IMR-90 (cell line): ENCODE measurements around the gene BRI3BP. TPM values are rescaled to one million over a fixed set of nuclear protein-coding genes. Genes with fewer than 3 reads are reported as not detected.
A peak's percentile ranks its signal among the peaks of the same experiment; 100 is the strongest.

Source experiments
- ATAC-seq: fragments of 200-7000 bp; cut with Tn5 transposase; 2 replicates; pipeline ENCODE4 v1.9.1; 2020; ENCODE audit warnings: low read depth, mild to moderate bottlenecking, moderate library complexity
- BruUV-seq: library from RNA; stranded (reverse); fragments of 400-500 nt; replicated peaks from 2 replicates; lab custom pipeline; 2021; lab: Mats Ljungman, UMichigan
- CTCF ChIA-PET: fragments of 300-600 bp; formaldehyde crosslinking; extraction: SDS; loops from one replicate; lab custom pipeline; 2021; ENCODE audit warnings: antibody characterized with exemption; lab: Yijun Ruan, JAX
- POLR2A ChIA-PET: fragments of 300-600 bp; sonication (Branson Sonifier 250); formaldehyde crosslinking; loops from one replicate; lab custom pipeline; 2022; ENCODE audit warnings: antibody characterized with exemption; ENCODE audit not compliant: unreplicated experiment; lab: Charles Lee
- DNase-seq: peaks from one replicate; pipeline ENCODE4 v3.0.0; 2013
- H2AFZ ChIP-seq: replicated peaks from 2 replicates; pipeline ENCODE3; 2013; ENCODE audit warnings: low read length, mild to moderate bottlenecking; ENCODE audit not compliant: poor library complexity
- H2AK5ac ChIP-seq: 2 replicates; pipeline ENCODE4 v1.6.1; 2013; ENCODE audit warnings: low read depth, low read length, inconsistent platforms
- H2AK9ac ChIP-seq: replicated peaks from 2 replicates; pipeline ENCODE3; 2013; ENCODE audit warnings: mild to moderate bottlenecking, low read depth, low read length, moderate library complexity; ENCODE audit not compliant: poor library complexity
- H2BK120ac ChIP-seq: 2 replicates; pipeline ENCODE4 v1.6.1; 2013; ENCODE audit warnings: low read depth, low read length, inconsistent platforms
- H2BK15ac ChIP-seq: 3 replicates; pipeline ENCODE4 v1.6.1; 2013; ENCODE audit warnings: low read depth, low read length, inconsistent platforms
- H2BK20ac ChIP-seq: 2 replicates; pipeline ENCODE4 v1.6.1; 2013; ENCODE audit warnings: low read depth, mild to moderate bottlenecking, inconsistent platforms, low read length, moderate library complexity
- H2BK5ac ChIP-seq: 2 replicates; pipeline ENCODE4 v1.6.1; 2013; ENCODE audit warnings: mild to moderate bottlenecking, low read depth, low read length, inconsistent platforms; ENCODE audit not compliant: poor library complexity, severe bottlenecking
- H3K14ac ChIP-seq: replicated peaks from 2 replicates; pipeline ENCODE4 v1.6.1; 2013; ENCODE audit warnings: low read depth, low read length, inconsistent platforms
- H3K18ac ChIP-seq: 2 replicates; pipeline ENCODE4 v1.6.1; 2013; ENCODE audit warnings: low read depth, low read length, control low read depth
- H3K23ac ChIP-seq: 2 replicates; pipeline ENCODE4 v1.6.1; 2013; ENCODE audit warnings: low read depth, low read length, inconsistent platforms
- H3K27ac ChIP-seq: 2 replicates; pipeline ENCODE4 v1.5.1; 2013; ENCODE audit warnings: mild to moderate bottlenecking, control low read depth, low read length; ENCODE audit not compliant: insufficient read depth
- H3K27me3 ChIP-seq: 2 replicates; pipeline ENCODE4 v1.6.1; 2013; ENCODE audit warnings: low read length; ENCODE audit not compliant: control insufficient read depth, insufficient read depth
- H3K36me3 ChIP-seq: 2 replicates; pipeline ENCODE4 v1.6.1; 2013; ENCODE audit warnings: low read length, mixed read lengths; ENCODE audit not compliant: control insufficient read depth, insufficient read depth
- H3K4ac ChIP-seq: 2 replicates; pipeline ENCODE4 v1.6.1; 2013; ENCODE audit warnings: low read depth, low read length, inconsistent platforms
- H3K4me1 ChIP-seq: 2 replicates; pipeline ENCODE4 v1.6.1; 2013; ENCODE audit warnings: low read length, mixed read lengths; ENCODE audit not compliant: control insufficient read depth, insufficient read depth
- H3K4me2 ChIP-seq: 2 replicates; pipeline ENCODE4 v1.6.1; 2013; ENCODE audit warnings: low read depth, mild to moderate bottlenecking, control low read depth, low read length, moderate library complexity
- H3K4me3 ChIP-seq: 2 replicates; pipeline ENCODE4 v1.5.1; 2013; ENCODE audit warnings: low read depth, mild to moderate bottlenecking, control low read depth, low read length, moderate library complexity; ENCODE audit not compliant: insufficient read depth
- H3K56ac ChIP-seq: 2 replicates; pipeline ENCODE4 v1.6.1; 2013; ENCODE audit warnings: low read length, inconsistent platforms; ENCODE audit not compliant: insufficient read depth; ENCODE audit errors: extremely low read depth
- H3K79me1 ChIP-seq, 2 experiments: 2 replicates each; pipeline ENCODE4 v1.6.1; 2013; ENCODE audit warnings: low read length in 2 of 2, inconsistent platforms in 1 of 2, low read depth in 1 of 2
- H3K9ac ChIP-seq: 2 replicates; pipeline ENCODE4 v1.6.1; 2013; ENCODE audit warnings: low read depth, low read length, control low read depth
- H3K9me1 ChIP-seq: 2 replicates; pipeline ENCODE4 v1.6.1; 2013; ENCODE audit warnings: low read length, inconsistent platforms; ENCODE audit not compliant: insufficient read depth
- H3K9me3 ChIP-seq: 2 replicates; pipeline ENCODE4 v1.6.1; 2013; ENCODE audit warnings: low read length; ENCODE audit not compliant: control insufficient read depth, insufficient read depth
- H4K20me1 ChIP-seq: 2 replicates; pipeline ENCODE4 v1.6.1; 2013; ENCODE audit warnings: low read length, inconsistent platforms; ENCODE audit not compliant: insufficient read depth
- H4K5ac ChIP-seq: 2 replicates; pipeline ENCODE4 v1.6.1; 2013; ENCODE audit warnings: mild to moderate bottlenecking, low read depth, low read length, control low read depth
- H4K8ac ChIP-seq, 2 experiments: 2 replicates each; pipeline ENCODE4 v1.6.1; 2013; ENCODE audit warnings: low read depth in 2 of 2, low read length in 2 of 2, control low read depth in 1 of 2, inconsistent platforms in 1 of 2
- H4K91ac ChIP-seq: 2 replicates; pipeline ENCODE4 v1.6.1; 2013; ENCODE audit warnings: low read depth, low read length, inconsistent platforms; ENCODE audit not compliant: insufficient read depth
- BHLHE40 ChIP-seq: fragments of 150-350 bp; IDR thresholded peaks from 2 replicates; pipeline ENCODE4 v1.6.1; 2016; ENCODE audit warnings: mild to moderate bottlenecking, low read depth, low read length
- CEBPB ChIP-seq: IDR thresholded peaks from 2 replicates; pipeline ENCODE4 v1.6.1; 2012; ENCODE audit warnings: low read depth, low read length, improper control_type of control experiment
- CHD1 ChIP-seq: IDR thresholded peaks from 2 replicates; pipeline ENCODE4 v1.6.1; 2012; ENCODE audit warnings: low read depth, low read length, improper control_type of control experiment
- MAFK ChIP-seq: IDR thresholded peaks from 2 replicates; pipeline ENCODE4 v1.6.1; 2012; ENCODE audit warnings: low read depth, low read length, improper control_type of control experiment
- MAZ ChIP-seq: IDR thresholded peaks from 2 replicates; pipeline ENCODE4 v1.6.1; 2012; ENCODE audit warnings: low read depth, mild to moderate bottlenecking, low read length, improper control_type of control experiment, moderate library complexity, borderline replicate concordance
- MXI1 ChIP-seq: IDR thresholded peaks from 2 replicates; pipeline ENCODE4 v1.6.1; 2012; ENCODE audit warnings: low read depth, mild to moderate bottlenecking, low read length, moderate library complexity, borderline replicate concordance
- NFE2L2 ChIP-seq: fragments of 150-350 bp; IDR thresholded peaks from 2 replicates; pipeline ENCODE4 v1.6.1; 2016; ENCODE audit warnings: low read depth, mild to moderate bottlenecking, low read length
- POLR2A ChIP-seq: IDR thresholded peaks from 2 replicates; pipeline ENCODE4 v1.6.1; 2012; ENCODE audit warnings: mild to moderate bottlenecking, low read depth, low read length
- RAD21 ChIP-seq: IDR thresholded peaks from 2 replicates; pipeline ENCODE4 v1.6.1; 2012; ENCODE audit warnings: low read length, improper control_type of control experiment
- RCOR1 ChIP-seq: IDR thresholded peaks from 2 replicates; pipeline ENCODE4 v1.6.1; 2012; ENCODE audit warnings: mild to moderate bottlenecking, low read length, improper control_type of control experiment; ENCODE audit not compliant: insufficient replicate concordance
- RFX5 ChIP-seq: IDR thresholded peaks from 2 replicates; pipeline ENCODE4 v1.8.0; 2012; ENCODE audit warnings: low read depth, mild to moderate bottlenecking, low read length, moderate library complexity
- SMC3 ChIP-seq: fragments of 150-350 bp; IDR thresholded peaks from 2 replicates; pipeline ENCODE4 v1.6.1; 2016; ENCODE audit warnings: low read depth, mild to moderate bottlenecking, antibody characterized with exemption, low read length, moderate library complexity
- WGBS, 2 experiments: methylation state at CpG; one replicate each; pipeline versions ENCODE4 v1.1.5 to v1.1.7; 2013; ENCODE audit warnings: missing lambda C conversion rate in 2 of 2; ENCODE audit not compliant: insufficient read length in 1 of 2; ENCODE audit errors: extremely low coverage in 2 of 2; 5-methylcytosine and 5-hydroxymethylcytosine counted together
- dilution Hi-C: fragments of 300-500 bp; cut with HindIII; formaldehyde crosslinking; loops from one replicate; pipeline ENCODE4 v1.14.3; 2018; ENCODE audit warnings: low sequenced_read_pairs; ENCODE audit not compliant: unreplicated experiment
- in situ Hi-C: fragments of 300-500 bp; cut with MboI; formaldehyde crosslinking; loops from 3 replicates; pipeline ENCODE4 v1.14.3; 2019; ENCODE audit warnings: low sequenced_read_pairs, inconsistent platforms, mixed read lengths
- intact Hi-C: fragments of 100-400 bp; cut with micrococcal nuclease; formaldehyde crosslinking; loops from 2 replicates; pipeline ENCODE4 v1.10.0; 2022
- polyA plus RNA-seq, 3 experiments: library from polyadenylated mRNA; depleted of rRNA; stranded (reverse); fragments of >200 nt; gene quantifications; 2 replicates each; pipeline ENCODE4 v1.2.3, GENCODE V29; 2012; ENCODE audit warnings: low replicate concordance in 1 of 3
- total RNA-seq: library from RNA; depleted of rRNA; stranded (reverse); fragments of >200 nt; gene quantifications from 2 replicates; pipeline ENCODE4 v1.2.3, GENCODE V29; 2012
- TF ChIP-seq, protein P1 (sequence below): conservative IDR thresholded peaks from 2 replicates; pipeline ENCODE4 v1.5.1; 2012; ENCODE audit warnings: mild to moderate bottlenecking, low read depth, low read length, improper control_type of control experiment
- TF ChIP-seq, protein P2 (sequence below): fragments of 150-350 bp; IDR thresholded peaks from 2 replicates; pipeline ENCODE4 v1.6.1; 2016; ENCODE audit warnings: low read depth, mild to moderate bottlenecking, low read length, moderate library complexity, borderline replicate concordance
- TF ChIP-seq, protein P3 (sequence below): fragments of 150-350 bp; IDR thresholded peaks from 2 replicates; pipeline ENCODE4 v1.6.1; 2017; ENCODE audit warnings: mild to moderate bottlenecking, antibody characterized with exemption, low read length, low read depth

BRI3BP gene
- total and polyA plus RNA-seq, 2 of the 4 experiments (the other 2 are of a cell fraction), result 2.5 to 2.8 TPM

DNA sequence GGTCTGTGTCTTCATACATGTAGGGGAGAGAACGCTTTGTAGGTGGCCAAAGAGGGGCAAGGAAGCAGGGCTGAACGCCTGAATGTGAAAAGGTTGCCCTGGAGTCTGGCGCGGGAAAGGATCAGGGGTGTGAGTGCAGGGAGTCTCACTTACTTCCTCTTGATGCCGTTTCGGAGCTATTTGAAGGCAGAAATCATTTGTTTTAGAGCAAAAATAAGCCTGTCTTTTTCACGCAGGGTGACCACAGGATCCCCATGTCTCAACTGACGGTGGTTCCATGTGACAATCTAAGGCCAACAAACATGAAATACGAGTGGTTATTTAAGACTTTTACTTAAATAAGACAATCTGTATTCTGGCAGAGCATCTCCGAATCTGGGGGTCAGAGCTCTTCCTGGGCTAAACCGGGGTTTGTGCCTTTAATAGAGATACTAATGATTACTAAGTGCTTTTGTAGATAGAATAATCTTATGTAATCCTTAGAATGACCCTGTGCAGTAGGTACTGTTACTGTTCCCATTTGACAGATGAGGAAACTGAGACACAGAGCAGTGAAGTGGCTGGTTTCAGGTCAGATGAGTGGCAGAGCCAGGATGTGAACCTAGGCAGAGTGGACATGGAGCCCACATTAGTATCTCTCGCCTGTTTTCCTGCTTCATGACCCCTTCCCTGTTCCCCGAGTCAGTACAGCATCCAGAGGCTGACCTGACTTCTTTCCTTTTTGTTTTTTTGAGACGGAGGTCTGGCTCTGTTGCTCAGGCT is 1.9 kb downstream of the BRI3BP start:
- Histone ChIP-seq H3K27me3 (no peaks in the 10 kb centered on the region), H2BK5ac (no peak overlapping the region), H3K4ac (no peak overlapping the region), H2BK15ac (no peak overlapping the region), H3K4me3 (no peak overlapping the region), H2AK5ac (no peak overlapping the region), H3K36me3 (no peaks in the 10 kb centered on the region), H3K27ac (no peak overlapping the region), H3K18ac (no peak overlapping the region), H2AFZ (no peak overlapping the region), H3K4me1 (peaks cover 9% of the 10 kb centered on the region), H4K20me1 (no peaks in the 10 kb centered on the region), H3K79me1 (peaks cover 8 to 17% of the 10 kb centered on the region in 2 experiments; a peak in 3 of 4 replicates), H3K4me2 (no peak overlapping the region), H2AK9ac (no peak overlapping the region), H3K9me3 (no peaks in the 10 kb centered on the region), H3K23ac (peak overlapping the region; percentile 75), H2BK20ac (no peak overlapping the region), H3K56ac (no peak overlapping the region), H4K91ac (no peak overlapping the region), H3K14ac (no peak overlapping the region), H2BK120ac (no peak overlapping the region), H4K5ac (no peak overlapping the region), H4K8ac (no peak overlapping the region), H3K9ac (no peak overlapping the region), H3K9me1 (no peaks in the 10 kb centered on the region)
- CTCF ChIA-PET, result no interaction called here
- BruUV-seq, result no TSS peak
- no peak for ATAC-seq
- dilution Hi-C loops (no loop called here), intact Hi-C loops (loop anchor here (10.0 kb wide), 1 partner anchor 189 kb away; the partner anchor contains the start of gene TMEM132B), in situ Hi-C loops (no loop called here)
- POLR2A ChIA-PET, result no interaction called here
- DNase-seq, result no peak
- 80% methylated on average over 3 of the region's 14 CpGs; no CpG with 5 or more reads in 1 of the 2 experiments for WGBS, 2 experiments
- TF ChIP-seq NFE2L2 (no peak), SMC3 (no peak), MXI1 (no peak), RCOR1 (no peak), POLR2A (no peak), BHLHE40 (no peak), MAZ (no peak), MAFK (no peak), CHD1 (no peak), CEBPB (no peak), RAD21 (no peak), RFX5 (no peak)
- TF ChIP-seq, protein P1, sequence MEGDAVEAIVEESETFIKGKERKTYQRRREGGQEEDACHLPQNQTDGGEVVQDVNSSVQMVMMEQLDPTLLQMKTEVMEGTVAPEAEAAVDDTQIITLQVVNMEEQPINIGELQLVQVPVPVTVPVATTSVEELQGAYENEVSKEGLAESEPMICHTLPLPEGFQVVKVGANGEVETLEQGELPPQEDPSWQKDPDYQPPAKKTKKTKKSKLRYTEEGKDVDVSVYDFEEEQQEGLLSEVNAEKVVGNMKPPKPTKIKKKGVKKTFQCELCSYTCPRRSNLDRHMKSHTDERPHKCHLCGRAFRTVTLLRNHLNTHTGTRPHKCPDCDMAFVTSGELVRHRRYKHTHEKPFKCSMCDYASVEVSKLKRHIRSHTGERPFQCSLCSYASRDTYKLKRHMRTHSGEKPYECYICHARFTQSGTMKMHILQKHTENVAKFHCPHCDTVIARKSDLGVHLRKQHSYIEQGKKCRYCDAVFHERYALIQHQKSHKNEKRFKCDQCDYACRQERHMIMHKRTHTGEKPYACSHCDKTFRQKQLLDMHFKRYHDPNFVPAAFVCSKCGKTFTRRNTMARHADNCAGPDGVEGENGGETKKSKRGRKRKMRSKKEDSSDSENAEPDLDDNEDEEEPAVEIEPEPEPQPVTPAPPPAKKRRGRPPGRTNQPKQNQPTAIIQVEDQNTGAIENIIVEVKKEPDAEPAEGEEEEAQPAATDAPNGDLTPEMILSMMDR, result no peak
- TF ChIP-seq, protein P2, sequence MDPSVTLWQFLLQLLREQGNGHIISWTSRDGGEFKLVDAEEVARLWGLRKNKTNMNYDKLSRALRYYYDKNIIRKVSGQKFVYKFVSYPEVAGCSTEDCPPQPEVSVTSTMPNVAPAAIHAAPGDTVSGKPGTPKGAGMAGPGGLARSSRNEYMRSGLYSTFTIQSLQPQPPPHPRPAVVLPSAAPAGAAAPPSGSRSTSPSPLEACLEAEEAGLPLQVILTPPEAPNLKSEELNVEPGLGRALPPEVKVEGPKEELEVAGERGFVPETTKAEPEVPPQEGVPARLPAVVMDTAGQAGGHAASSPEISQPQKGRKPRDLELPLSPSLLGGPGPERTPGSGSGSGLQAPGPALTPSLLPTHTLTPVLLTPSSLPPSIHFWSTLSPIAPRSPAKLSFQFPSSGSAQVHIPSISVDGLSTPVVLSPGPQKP, result no peak
- TF ChIP-seq, protein P3, sequence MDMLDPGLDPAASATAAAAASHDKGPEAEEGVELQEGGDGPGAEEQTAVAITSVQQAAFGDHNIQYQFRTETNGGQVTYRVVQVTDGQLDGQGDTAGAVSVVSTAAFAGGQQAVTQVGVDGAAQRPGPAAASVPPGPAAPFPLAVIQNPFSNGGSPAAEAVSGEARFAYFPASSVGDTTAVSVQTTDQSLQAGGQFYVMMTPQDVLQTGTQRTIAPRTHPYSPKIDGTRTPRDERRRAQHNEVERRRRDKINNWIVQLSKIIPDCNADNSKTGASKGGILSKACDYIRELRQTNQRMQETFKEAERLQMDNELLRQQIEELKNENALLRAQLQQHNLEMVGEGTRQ, result no peak
